ENCODE data around the gene FOXO3.
A peak's percentile ranks its signal among the peaks of the same experiment; 100 is the strongest.
"Not testable (repeated sequence)": the region's sequence is repeated elsewhere in the genome, so short reads cannot be mapped to it uniquely, and the experiment has no call there.

The FOXO3 gene

DNA sequence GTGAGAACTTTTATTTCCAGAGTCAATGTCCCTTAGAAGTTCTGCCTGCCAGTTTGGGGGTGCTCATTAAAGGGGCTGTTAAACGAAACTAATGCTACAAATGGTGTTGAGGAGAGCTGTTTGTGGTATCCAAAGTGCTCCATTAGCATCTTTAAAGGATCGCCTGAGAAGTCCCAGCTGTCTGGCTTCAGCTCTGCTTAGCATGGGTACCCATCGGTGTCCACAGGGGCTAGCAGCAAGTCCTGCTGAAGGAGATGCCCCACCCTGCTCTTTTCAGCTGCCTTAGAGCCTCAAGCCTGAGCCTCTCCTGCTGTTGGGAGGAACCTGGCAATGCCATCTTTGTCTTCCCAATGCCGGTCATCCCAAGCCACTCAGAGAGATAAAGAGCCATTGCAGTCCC, 111.1 kb downstream of the FOXO3 start:
- DNase-seq (ENCODE audit: low read depth), result no peak
- no peak overlapping the region for H3K4me3 ChIP-seq (ENCODE audit: low read depth, low read length)

DNA sequence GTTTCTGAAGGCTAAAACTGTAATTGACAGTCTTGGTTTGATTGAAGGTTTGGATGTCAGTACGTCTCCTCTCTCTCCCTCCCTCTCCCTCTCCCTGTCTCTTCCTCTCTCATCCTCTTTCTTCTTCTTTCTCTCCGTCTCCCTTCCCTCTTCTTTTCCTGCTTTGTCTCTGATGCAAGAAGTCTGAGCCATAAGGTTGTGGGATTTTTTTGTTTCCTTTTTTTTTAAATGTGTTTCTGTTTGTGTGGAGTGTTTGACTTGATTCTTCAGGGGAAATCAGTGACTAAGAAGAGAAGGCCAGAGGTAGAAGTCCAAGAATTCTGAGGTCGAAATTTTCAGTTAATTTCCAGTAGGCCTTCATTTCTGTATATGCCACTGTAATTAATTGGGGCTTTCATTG, 111.9 kb downstream of the FOXO3 start:
- H3K4me3 ChIP-seq (ENCODE audit: low read depth, low read length), result no peak overlapping the region
- DNase-seq (ENCODE audit: low read depth), result no peak

DNA sequence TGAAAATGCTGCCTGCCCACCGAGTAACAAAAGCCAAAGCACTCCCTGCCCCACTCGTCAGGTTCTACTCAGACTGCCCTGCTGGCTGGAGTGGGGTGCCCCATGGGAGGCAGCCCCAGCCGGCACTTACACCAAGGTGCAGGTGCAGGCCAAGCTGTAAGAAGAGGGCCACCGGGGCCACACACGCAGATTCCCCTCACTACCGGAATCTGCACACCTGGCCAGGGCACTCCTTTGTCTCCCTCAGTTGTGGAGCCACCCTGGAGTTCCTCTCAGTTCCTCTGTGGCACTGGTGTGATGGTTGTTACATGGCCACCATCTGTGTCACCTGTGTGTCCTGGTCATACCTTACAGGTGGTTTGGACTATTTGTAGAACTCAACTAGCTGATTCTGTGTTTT, 112.4 kb downstream of the FOXO3 start:
- DNase-seq (ENCODE audit: low read depth), result no peak
- no peak overlapping the region for H3K4me3 ChIP-seq (ENCODE audit: low read depth, low read length)

DNA sequence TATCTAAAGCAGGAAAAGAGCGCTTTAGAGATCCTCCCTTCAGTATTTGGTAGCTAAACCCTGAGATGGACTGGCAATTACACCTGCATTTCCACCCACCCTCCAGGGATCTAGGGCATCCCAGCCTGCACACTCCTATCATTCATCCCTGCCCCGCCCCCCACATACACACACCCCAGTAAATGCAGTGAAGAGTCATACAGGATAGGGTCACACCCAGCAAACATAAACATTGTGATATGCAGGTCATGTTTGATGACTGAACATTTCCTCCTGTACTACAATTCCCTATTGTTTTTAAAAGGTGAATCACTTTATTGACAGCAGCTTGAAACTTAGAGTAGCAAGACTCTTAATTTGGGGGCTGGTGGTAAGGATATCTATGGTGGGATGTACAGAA, 112.9 kb downstream of the FOXO3 start:
- H3K4me3 ChIP-seq (ENCODE audit: low read depth, low read length), result no peak overlapping the region
- no peak for DNase-seq (ENCODE audit: low read depth)

DNA sequence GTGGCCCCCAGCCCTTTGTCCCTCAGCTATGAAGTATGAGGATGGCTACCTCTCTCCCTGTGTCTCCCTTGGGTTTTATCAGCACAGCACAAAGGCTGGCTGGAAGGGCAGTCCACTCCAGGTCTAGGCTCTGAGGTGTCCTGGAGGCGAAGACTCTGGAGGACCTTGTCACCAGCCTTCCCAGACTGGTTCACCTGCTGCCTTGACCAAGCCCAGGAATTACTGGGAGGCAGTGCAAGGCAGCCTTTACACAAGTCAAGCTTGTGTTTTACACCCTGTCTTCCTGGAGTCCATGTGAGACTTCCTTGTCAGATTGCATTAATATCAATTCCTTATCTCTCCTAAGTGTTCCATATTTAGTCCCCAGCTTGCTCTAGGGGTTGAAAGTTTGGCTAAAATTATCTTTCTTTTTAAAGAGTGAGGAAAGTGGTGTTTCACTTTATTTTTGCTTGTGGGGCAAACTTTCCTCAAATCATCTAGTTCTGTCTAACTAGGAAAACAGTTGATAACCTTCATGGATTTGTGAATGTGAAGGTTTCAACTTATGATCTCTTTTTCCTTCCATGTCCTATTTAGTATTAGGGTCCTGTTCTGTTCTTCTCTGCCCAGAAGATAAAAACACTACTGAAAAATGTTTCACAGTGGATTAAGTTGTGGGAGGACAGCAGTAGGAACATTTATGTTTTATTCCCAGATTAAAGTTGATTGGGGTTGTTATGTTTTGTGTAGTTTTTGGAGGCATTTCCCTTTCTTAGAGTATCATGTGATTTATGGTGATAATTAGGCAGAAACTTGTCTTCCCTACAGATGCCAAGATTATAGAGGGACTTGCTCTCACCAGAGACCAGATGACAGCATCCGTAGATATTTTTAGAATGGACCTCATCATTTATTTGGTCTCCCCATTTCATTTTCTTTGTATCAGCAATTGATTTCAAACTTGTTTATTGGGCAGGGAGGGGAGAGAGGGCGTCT, 114.8 kb downstream of the FOXO3 start:
- no peak for DNase-seq (ENCODE audit: low read depth)
- no peak overlapping the region for H3K4me3 ChIP-seq (ENCODE audit: low read depth, low read length)

DNA sequence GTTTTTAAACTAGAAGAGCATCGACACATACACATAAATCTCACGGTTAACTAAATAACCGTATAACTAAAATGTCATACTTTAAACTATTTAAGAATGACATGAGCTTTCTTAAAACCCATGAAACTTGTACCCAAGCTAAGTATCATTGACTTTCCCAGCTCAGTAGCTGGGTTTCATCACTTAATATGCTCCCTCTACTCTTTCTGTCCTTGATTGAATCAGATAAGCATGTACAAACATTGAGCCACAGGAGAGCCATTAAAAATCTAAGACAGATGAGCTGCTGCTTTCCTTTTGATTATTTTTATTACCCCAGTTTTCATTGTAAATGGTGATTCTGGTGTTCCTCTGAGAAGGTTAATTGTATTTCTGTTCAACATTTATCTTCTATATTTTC, 115.8 kb downstream of the FOXO3 start:
- DNase-seq (ENCODE audit: low read depth), result no peak
- no peak overlapping the region for H3K4me3 ChIP-seq (ENCODE audit: low read depth, low read length)

DNA sequence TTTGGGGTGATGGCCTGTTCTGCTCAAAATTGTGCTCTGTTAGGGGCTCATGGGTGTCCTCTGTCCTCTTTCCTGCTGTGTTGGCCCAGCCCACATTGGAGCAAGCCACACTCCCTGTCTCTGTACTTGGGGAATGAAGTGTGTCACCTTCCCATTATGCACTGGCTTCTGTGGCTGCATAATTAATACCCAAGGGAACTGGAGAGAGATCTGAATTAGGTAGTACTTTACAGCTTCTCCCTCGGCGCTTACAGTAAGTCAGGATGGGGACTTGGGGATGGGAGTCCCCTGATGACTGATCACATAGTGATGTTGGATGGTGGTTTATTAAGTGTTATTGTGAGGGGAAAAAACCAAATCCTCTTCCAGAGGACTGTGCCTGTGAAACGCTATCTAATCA, 116.6 kb downstream of the FOXO3 start:
- H3K4me3 ChIP-seq (ENCODE audit: low read depth, low read length), result no peak overlapping the region
- no peak for DNase-seq (ENCODE audit: low read depth)

DNA sequence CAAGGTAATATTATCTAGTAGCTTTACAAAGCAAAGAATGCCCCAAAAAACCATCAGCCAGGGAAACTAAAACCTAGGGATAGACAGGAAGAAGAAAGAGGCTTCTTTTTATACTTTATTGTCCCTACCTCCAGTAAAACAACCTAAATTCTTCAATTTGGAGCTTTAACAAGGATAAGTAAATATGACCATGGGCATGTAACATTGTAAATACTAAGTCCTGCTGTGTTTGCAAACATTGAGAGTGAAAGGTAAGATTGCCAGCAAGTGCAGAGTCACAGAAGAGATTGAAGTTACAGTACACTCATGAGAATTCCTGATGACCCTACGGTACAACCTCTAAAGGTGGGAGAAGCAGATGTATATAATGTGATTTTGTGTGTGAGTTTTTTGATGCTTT, 117.2 kb downstream of the FOXO3 start:
- no peak overlapping the region for H3K4me3 ChIP-seq (ENCODE audit: low read depth, low read length)
- DNase-seq (ENCODE audit: low read depth), result no peak

DNA sequence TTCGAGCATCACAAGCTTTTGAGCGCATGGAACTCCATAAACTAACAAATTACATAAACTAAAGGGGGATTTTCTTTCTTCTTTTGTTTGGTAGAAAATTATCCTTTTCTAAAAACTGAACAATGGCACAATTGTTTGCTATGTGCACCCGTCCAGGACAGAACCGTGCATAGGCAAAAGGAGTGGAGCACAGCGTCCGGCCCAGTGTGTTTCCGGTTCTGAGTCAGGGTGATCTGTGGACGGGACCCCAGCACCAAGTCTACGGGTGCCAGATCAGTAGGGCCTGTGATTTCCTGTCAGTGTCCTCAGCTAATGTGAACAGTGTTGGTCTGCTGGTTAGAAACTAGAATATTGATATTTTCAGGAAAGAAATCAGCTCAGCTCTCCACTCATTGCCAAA, 119.6 kb downstream of the FOXO3 start:
- not testable (repeated sequence) for H3K4me3 ChIP-seq (ENCODE audit: low read depth, low read length); DNase-seq (ENCODE audit: low read depth)

DNA sequence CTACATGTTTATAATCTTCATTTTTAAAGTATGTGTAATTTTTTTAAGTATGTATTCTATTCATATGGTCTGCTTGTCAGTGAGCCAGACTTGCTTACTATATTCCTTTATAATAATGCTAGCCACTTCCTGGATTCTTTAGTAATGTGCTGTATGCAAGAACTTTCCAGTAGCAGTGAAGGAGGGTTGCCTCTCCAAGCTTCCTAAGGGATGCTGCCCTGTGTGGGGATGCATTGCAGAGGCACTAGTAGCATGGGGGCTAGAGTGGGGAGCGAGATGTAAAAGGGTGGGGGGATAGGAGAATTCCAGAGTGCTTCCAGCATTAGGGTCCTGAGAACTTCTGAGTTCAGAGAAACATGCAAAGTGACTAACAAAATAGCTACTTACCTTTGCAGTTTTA, 121.0 kb downstream of the FOXO3 start:
- H3K4me3 ChIP-seq (ENCODE audit: low read depth, low read length); DNase-seq (ENCODE audit: low read depth): not testable (repeated sequence)

DNA sequence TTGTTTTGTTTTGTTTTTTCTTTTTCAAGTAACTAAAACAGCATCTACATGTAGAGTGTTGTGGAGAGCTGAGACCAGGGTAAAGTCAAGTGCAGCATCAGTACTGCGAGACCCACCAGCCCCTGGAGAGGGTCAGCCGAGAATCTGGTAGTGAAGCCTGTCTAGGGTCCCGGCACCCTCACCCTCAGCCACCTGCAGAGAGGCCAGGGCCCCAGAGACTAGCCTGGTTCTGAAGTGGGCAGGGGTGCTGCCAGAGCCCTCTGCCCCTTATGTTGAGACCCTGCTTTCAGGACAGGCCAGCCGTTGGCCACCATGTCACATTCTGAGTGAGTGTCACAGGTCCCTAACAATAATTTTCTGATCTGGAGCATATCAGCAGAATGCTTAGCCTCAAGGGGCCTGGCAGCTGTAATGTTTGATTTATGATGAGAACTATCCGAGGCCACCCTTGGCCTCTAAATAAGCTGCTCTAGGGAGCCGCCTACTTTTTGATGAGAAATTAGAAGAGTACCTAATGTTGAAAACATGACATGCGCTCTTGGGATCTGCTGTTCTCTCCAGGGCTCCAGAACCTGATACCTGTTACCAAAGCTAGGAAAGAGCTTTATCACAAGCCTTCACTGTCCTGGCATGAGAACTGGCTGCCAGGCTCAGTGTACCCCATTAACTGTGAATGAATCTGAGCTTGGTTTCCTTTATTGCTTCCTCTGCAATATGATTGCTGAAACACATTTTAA, 121.8 kb downstream of the FOXO3 start:
- not testable (repeated sequence) for DNase-seq (ENCODE audit: low read depth); H3K4me3 ChIP-seq (ENCODE audit: low read depth, low read length)

DNA sequence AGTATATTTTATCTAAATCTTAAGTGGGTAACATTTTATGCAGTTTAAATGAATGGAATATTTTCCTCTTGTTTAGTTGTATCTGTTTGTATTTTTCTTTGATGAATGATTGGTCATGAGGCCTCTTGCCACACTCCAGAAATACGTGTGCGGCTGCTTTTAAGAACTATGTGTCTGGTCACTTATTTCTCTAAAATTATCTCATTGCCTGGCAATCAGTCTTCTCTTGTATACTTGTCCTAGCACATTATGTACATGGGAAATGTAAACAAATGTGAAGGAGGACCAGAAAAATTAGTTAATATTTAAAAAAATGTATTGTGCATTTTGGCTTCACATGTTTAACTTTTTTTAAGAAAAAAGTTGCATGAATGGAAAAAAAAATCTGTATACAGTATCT, 123.3 kb downstream of the FOXO3 start:
- H3K4me3 ChIP-seq (ENCODE audit: low read depth, low read length); DNase-seq (ENCODE audit: low read depth): not testable (repeated sequence)

DNA sequence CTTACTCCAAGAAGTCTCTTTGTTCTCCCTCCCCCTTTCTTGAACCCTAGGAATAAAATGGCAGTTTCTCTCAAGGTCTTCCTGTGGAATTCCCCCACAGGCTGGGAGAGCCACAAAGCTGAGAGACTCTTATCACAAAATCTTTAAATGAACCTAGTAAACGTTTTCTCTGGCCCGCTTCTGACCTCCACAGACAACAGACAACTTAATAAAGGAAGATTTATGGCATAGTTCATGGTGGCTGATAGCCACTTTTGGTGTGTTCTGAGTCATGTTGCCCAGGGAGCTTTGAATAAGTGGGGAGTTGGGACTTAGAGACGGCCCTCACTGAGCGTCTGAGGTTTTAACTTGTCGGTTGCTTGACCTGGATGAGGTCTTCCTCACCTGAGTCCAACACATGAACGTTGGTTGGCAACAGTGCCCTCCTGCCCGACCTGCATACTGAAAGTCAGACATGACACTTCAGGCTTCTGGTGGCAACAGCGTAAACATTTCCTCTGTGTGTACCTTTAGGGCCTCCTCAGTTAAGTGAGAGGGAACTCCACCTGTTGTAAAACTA, 124.1 kb downstream of the FOXO3 start:
- DNase-seq (ENCODE audit: low read depth), result no peak
- H3K4me3 ChIP-seq (ENCODE audit: low read depth, low read length), result no peak overlapping the region

DNA sequence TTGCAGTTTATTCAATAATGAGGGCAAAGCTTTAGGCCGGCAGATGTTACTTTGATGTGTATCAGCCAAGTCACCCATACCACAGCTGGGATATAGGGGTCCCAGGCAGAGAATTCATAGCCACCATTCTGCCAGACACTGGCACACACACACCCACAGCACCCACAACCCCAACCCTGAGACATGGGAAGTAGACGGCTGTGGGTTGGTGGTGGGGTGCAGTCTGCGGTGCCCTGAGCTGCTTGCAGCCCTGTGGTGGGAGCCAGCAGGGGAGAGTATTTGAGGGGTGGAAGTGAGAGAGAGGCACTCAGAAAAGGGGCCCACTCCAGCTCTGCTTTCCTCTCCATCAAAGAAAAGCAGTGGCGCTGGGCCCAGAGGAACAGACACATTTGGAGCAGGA, 125.3 kb downstream of the FOXO3 start:
- H3K4me3 ChIP-seq (ENCODE audit: low read depth, low read length), result no peak overlapping the region
- no peak for DNase-seq (ENCODE audit: low read depth)

DNA sequence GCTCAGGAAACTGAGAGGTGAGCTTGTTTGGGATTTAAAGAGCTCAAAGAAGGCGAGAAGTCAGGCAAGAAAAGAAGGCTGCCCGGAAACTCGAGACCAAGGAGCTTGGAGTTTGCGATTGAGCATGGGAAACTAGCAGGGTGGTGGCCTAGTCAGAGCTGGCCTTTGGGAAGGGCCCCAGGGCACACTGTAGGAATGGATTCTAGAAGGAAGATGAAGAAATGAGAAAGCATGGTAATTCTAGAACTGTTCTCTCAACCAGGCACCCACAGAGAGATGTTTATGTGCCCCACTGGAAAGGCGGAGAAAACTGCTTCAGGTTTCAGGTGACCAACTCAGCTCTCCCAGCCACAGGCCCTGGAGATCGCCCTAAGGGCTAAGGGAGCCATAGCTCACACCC, 126.2 kb downstream of the FOXO3 start:
- H3K4me3 ChIP-seq (ENCODE audit: low read depth, low read length), result no peak overlapping the region
- no peak for DNase-seq (ENCODE audit: low read depth)

DNA sequence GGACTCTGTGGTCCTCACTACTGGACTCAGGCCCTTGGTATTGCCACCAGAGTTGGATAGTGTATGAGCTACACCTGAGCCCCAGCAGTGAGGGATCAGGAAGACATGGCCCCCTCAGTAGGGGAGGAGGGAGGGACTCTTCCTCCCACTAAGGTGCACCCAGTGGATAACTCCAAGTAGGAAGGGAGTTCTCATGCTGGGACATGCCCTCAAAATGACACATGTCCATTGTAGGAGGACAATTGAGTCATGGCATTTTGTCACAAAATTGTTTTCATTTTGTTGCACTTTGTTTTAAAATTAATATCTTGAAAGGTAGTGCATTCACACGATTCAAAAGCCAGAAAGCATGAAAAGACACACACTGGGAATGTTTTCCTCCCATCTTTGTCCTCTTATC, 127.2 kb downstream of the FOXO3 start:
- H3K4me3 ChIP-seq (ENCODE audit: low read depth, low read length), result no peak overlapping the region
- no peak for DNase-seq (ENCODE audit: low read depth)

DNA sequence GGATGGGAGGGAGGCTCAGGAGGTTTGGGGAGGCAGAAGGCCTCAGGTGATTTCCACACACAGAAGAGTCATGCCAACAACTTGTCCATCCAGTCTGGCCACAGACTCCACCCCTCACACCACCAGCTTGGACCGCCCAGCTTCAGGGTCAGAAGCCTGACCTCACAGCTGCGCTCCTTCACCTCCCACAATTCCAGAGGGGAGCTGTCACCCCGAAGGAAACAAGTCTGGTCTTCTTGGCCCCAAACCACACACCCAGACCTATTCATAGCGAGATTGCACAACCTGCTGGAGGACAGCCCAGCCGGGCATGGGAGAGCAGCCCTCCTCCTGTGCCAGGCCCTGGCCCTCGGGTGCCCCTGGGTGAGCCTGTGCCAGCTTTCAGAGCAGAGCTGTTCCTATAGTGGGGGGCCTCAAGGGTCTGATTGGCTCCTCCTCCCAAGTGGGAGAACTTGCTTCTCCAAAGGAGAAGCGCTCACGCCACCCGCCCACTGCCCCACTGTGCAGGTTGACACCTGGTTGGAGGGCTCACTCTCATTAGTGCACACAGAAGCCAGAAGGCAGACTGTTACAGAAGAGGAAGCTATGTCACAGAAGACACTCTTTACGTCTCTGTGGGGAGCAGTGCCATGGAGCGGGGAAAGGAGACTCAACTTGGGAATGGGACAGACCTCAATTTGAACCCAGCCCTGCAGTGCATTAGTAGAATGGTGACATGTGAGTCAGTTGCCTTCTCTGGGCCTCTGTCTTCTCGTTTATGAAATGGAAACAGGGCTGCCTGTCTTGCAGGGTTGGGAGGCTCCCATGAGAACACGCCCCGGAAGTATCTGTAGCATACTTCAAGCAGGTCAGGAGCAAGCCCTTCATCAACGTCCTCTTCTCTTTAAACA, 128.8 kb downstream of the FOXO3 start:
- DNase-seq (ENCODE audit: low read depth), result peak; percentile 80
- no peak overlapping the region for H3K4me3 ChIP-seq (ENCODE audit: low read depth, low read length)

DNA sequence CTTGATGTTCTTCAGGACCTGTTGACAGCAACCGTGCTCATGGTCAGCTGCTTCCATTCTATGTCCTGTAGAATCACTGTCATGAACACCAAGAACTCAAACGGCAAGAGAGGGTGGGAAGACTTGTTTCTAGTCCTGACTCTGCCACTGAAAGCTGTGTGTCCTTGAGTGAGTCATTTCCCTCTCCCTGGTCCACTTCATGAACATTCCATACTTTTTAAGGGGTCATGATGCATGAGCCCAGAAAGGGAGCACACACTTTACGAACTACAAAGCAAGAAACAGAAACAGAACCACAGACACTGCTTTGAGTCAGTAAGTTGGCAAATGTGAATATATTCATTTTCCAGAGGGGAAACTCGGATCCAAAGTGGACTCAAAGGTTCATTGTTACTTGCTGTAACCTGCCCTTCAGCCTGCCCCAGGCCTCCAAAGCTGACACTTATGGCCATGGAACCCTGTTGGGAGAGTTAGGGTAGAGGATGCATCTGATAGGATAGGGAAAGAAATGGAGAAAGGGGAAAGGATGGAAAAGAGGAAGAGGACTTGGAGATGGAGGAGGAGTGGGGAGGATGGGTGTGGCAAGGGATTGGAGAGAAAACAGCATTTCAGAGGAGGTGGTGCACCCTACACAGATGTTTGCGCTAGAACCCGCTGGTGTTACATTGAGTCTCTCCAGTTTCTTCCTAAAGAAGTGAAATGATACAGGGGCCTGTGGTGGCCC, 129.8 kb downstream of the FOXO3 start:
- no peak overlapping the region for H3K4me3 ChIP-seq (ENCODE audit: low read depth, low read length)
- DNase-seq (ENCODE audit: low read depth), result no peak
